Measurements from ENCODE around the gene VASH1. TPM values are rescaled to one million over a fixed set of nuclear protein-coding genes. Genes with fewer than 3 reads are reported as not detected.
A peak's percentile ranks its signal among the peaks of the same experiment; 100 is the strongest.

Gene VASH1
- total RNA-seq, 1 donor from 2014 or later = 59.9 TPM

DNA sequence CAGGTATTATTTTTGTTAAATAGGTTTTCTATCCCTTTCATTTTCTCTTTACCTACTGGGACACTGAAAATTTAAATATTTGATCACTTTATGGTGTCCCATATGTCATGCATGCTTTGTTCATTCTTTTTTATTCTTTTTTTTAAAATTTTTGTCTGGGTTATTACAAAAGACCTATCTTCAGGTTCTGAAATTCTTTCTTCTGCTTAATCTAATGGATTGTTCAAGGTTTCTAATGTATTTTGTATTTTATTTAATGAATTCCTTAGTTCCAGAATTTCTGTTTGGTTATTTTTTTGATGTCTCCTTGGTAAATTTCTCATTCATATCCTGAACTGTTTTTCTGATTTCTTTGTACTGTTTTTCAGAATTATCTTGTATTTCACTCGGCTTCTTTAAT, 20.2 kb upstream of the VASH1 start:
- DNase-seq (ENCODE audit: low spot score in 2 of 2) (no peak), FAIRE-seq (no peak)

DNA sequence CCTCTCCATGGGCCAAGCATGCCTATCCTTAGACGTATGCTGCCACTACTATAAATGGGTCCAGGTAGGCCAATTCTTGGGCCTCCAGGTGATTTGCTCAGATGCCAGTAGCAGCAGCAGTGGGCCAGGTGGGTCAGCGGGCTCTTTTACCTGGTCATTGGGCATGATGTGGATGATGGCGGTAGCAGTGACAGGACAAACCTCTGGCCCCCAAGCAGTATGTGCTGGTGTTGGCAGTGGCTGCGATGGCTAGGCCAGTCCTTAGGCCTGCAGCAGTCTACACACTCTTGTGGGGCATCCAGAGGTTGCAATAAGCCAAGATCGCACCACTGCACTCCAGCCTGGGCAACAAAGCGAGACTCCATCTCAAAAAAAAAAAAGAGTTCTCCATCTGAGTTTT, 19.1 kb upstream of the VASH1 start:
- no peak for FAIRE-seq

DNA sequence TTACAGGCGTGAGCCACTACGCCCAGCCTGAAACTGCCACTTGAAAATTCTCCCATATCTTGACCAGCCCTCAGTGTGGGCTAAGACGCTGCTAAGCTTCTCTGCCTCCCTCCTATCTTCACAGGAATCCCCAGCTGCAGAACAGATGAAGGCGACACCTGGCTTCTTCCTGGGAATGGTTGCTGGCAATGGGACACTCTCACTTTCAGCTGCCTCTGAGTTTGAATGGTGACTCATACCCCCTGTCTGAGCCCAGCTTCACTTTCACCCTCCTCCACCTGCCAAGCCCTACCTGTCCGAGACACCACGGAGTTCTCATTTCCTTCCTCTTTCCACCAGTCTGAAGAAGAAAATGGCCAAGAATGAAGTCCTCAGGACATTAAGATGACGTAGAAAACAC, 18.3 kb upstream of the VASH1 start:
- FAIRE-seq = no peak
- DNase-seq (ENCODE audit: low spot score in 2 of 2) = no peak

More for the DNA sequence above, 19.1 kb upstream of the VASH1 start:
- no peak for DNase-seq (ENCODE audit: low spot score in 2 of 2)

DNA sequence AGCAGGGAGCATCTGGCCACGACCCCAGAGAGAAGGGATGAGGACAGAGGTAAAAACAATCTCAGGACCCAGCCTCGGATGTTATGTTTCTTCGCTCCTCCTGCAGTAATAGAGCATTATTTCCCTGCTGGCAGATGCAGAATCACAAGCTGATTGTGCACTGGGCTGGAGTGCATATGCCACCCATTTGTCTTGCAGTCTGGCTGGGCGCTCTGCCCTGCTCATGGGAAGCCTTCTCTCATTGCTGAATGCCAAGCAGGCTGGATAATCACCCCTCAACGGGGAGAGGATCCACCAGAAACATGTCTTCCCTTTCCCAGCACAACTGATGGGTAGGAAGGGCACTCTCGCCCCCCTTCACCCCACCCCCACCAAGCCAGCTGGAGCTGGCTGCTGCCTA, 8.5 kb upstream of the VASH1 start:
- DNase-seq (ENCODE audit: low spot score in 2 of 2) = peak in 1 of 2 donors; percentile 62

DNA sequence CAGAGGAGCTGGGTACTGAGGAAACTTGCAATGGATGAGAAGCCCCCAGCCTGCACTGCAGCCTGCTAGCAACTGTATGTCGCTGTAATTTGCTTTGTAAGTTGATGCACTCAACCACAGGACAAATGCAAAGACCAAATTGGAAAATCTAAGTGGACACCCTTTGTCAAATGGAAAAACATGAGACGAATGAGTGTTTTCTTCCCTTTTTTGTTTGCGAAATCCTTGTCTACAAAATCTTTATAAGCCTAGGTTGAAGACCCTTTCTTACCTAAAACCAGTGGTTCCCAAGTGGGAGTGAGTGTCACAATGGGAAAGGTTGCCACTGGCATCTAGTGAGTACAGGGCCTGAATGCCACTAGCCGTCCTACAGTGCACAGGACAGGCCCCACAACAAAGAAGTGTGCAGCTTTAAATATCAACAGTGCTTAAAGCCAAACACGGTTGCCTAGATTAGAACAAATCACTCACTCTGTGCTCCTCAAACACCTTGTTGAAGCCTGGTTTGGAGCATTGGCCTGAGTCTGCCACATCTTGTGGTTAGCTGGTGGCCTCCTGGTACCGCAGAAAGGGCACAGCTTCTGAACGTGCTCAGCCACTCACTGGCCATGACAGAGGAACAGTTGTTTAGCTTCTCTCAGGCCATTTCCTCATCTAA, 7.6 kb upstream of the VASH1 start:
- DNase-seq (ENCODE audit: low spot score in 2 of 2) = no peak

More for the DNA sequence above, 8.5 kb upstream of the VASH1 start:
- no peak for FAIRE-seq

DNA sequence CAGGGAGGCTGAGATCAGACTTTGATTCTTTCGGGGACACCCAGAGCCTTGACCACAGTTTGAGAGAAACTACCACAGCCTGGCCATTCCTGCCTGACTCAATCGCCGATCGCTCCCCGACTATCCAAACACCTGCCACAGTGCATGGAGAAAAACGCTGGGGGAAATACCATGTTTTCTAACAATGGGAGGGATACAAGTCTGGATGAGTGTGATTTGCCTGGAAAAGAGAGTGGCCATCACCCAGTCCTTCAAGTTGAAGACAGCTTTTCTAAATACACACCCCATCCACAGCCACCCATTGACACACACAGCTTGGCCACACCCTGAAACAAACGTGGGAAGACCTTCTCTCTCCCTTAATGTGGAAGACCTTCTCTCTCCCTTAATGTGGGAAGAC, 6.7 kb upstream of the VASH1 start:
- DNase-seq (ENCODE audit: low spot score in 2 of 2) (no peak), FAIRE-seq (no peak)

More for the DNA sequence above, 7.6 kb upstream of the VASH1 start:
- no peak for FAIRE-seq

DNA sequence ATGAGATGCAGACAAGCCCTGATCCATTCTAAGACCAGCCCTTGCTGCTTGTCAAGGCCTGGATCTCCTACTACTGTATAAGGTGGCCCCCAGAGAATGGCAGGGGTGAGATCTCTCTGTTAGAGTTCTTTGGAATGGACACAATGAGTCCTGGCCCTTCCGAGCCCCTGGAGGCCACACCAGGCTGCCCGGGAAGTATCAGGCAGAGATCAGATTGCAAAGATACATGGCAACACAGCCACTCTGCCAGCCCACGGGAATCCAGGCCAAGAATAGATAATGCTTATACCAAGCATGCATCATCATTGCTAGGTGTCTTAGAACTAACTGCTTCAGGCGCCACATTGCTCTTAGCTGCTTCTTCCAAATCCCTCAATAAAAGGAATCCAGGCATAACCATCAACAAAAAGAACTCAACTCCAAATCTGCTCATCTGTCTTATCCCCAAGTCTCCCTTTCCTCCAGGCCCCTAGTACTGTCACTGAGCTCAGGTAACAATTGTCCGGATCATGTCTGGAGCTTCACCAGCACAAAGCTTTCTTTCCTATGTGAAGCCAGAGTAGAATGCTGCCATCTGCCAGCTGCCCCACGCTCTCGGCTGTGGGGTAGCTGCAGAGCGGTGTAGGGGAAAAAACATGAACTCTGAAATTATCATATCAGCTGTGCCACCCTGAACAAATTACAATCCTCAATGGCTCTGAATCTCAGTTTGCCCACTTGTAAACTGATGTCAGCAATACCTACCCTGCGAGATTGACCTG, 5.5 kb upstream of the VASH1 start:
- peak in 1 of 2 donors; percentile 5 for DNase-seq (ENCODE audit: low spot score in 2 of 2)
- no peak for FAIRE-seq

DNA sequence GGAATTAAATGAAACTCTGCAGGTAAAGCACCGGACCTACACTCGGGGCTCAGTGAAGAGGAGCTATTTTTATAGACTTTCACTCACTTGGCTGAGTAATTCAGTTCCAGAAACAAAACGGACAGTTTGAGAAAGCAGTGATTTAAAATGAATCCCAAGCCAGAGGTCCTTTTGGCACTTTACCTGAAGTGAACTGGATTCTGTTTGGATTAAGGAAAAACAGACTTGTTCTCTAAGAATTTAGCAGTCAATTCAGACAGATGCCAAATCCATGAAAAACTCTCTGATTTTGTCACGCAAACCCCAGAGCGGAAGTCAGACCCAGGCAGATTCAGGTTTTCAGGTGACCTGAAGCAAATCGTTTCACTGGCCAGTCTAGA, 4.9 kb upstream of the VASH1 start:
- FAIRE-seq = no peak
- peak in 1 of 2 donors; percentile 3 for DNase-seq (ENCODE audit: low spot score in 2 of 2)

DNA sequence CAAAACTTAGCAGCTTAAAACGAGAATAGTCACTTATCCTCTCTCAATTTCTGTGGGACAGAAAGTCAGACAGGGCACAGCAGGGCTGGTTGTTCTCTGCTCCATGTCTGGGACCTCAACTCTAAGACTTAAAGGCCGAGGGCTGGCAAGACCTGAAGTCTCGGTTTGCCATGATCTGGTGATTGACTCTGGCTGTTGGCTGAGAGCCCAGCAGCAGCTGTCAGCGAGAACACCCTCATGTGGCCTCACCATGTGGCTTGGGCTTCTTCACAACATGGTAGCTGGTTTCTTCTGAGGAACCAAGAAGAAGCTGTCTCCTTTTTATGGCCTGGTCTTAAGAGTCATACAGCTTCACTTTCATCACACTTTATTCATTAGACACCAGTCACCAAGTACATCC, 1.7 kb upstream of the VASH1 start:
- DNase-seq (ENCODE audit: low spot score in 2 of 2) (no peak), FAIRE-seq (no peak)

DNA sequence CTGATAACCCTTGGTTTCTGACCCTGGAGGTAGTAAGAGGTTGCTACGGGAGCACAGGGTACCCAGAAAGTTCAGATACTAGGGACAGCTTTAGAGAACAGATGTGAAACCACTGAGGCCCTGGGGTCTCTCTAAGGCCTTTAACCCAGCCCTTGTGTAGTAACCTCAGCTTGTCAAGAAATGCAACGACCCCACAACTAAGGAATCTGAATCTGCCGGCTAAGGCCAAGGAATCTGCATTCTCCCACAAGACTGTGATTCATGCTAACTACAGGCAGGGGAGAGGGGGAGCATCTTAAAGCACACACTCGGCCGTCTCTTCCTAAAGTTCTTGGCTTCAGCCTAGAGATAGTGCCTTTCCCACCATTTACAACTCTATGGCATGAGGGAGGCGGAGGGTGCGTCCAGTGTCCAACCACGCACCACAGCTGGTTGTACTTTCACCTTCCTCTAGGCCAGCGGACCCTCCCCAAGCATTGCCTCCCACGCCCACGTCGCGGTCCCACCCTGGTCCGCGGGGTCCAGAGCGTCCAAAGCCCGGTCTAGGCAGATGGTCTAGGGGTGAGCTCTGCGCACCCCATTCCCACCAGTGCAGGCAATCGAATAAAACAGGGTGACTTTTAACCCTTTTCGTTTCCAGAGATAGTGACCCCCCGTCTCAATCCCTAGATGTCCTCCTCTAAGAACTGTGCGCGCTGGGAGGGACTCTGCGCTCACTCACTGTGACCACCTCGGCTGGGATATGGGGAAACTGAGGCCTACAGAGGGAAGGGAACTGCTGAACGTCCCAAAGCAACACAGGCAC, 735 bp upstream of the VASH1 start:
- no peak for FAIRE-seq
- no peak for DNase-seq (ENCODE audit: low spot score in 2 of 2)

DNA sequence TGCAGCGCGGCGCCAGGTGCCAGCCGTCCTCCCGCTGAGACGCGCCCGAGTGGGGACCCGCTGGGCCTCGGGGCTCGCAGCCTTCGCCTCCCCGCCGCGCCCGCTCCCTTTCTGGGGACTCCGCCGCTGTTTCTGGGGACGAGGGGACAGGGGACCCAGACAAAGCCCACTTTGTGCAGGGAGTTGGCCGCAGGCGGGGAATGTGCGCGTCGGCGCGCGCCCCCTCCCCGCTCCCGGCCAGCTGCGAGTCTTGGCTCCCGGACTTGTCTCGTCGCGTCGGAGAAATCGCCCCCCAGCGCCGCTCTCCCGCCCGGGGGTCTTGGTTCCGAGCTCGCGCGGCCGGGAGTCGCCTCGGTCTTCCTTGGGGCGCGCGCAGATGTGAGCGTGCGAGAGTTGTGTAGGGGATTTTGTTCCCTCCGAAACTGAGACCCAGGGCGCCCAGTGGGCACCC, 717 bp downstream of the VASH1 start:
- FAIRE-seq (no peak), DNase-seq (ENCODE audit: low spot score in 2 of 2) (peak in 1 of 2 donors; percentile 78)

DNA sequence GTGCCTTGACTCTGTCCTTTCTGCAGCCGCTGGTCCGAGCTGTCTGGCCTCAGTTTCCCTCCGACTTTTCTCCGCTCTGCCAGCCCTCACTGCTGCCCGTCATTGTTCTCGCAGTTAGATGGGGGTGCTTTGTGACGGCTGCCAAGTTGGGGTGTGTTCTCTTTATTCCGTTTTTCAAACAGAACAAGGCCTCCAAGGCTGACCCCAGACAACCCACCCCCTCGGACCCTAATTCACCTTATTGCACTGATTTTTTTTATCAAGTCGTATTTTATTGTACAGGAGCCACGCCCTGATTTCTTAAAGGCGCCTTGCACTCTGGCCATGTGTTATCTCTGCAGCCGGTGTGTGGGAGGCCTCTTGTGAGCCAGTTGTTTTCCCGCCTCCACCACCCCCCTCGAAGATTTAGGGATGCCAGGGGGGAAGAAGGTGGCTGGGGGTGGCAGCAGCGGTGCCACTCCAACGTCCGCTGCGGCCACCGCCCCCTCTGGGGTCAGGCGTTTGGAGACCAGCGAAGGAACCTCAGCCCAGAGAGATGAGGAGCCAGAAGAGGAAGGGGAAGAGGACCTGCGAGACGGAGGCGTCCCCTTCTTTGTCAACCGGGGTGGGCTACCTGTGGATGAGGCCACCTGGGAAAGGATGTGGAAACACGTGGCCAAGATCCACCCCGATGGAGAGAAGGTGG, 1.3 kb downstream of the VASH1 start:
- DNase-seq (ENCODE audit: low spot score in 2 of 2) (no peak), FAIRE-seq (no peak)

DNA sequence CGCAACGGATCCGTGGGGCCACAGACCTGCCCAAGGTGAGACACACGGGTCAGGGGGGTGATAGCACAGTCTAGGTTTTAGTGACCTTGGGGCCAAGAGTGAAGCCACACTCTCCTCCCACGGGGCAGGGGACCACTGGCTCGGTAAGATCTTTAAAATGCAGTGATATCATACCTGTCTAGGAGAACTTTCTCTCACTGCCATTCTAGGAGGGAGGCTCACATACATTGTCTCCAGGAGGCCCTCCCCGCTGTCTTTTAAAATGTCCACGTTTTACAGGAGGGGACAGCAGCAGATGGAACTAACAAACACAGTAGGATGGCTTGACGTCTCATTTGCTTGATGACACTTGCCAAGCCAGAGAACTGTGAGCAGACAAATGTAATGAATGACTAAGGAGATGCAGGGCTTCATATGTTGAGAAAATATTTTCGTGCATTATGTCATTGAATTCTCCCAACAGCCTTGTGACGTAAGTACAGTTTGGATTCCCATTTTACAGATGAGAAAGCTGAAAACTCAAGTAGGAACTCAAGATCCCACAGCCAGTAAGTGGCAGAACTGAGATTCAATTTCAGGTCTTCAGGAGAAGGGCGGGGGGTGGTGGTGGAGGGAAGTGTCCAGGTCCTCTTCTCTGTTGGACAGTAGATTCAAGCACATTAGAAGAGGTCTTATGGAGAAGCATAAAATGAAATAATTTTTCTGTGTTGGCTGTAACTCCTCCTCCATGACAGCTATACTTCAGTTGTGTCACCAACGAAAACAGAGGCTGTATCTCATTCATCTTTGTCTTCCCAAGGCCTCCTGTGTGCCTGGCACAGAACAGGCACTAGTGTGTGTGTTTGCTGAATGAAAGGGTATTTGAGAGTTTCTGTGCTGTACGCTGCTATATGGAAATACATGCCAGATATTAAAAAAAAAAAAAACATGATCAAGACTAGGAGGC, 2.1 kb downstream of the VASH1 start:
- DNase-seq (ENCODE audit: low spot score in 2 of 2) (no peak), FAIRE-seq (no peak)

DNA sequence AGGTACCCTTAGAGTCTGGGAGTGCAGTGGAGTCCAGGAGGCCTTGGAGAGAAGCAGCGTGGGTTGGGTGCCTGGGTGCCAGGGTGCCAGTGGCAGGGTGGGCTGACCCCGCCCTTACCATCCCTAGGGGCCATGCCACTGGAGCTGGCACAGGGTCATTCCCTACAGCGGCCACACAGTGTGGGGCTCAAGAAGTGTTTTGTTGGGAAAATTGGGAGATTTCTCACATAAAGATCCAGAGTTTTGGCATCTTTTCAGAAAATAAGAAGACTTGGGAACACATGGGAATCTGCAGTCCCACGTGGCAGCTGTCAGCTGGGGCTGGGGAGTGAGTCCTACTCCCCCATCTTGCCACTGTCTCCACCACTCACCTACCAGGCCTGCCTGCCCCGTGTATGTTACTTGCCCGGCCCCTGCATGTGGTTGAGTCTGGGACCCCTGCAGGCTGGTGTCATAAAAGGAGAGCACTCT, 4.2 kb downstream of the VASH1 start:
- FAIRE-seq (no peak), DNase-seq (ENCODE audit: low spot score in 2 of 2) (no peak)

DNA sequence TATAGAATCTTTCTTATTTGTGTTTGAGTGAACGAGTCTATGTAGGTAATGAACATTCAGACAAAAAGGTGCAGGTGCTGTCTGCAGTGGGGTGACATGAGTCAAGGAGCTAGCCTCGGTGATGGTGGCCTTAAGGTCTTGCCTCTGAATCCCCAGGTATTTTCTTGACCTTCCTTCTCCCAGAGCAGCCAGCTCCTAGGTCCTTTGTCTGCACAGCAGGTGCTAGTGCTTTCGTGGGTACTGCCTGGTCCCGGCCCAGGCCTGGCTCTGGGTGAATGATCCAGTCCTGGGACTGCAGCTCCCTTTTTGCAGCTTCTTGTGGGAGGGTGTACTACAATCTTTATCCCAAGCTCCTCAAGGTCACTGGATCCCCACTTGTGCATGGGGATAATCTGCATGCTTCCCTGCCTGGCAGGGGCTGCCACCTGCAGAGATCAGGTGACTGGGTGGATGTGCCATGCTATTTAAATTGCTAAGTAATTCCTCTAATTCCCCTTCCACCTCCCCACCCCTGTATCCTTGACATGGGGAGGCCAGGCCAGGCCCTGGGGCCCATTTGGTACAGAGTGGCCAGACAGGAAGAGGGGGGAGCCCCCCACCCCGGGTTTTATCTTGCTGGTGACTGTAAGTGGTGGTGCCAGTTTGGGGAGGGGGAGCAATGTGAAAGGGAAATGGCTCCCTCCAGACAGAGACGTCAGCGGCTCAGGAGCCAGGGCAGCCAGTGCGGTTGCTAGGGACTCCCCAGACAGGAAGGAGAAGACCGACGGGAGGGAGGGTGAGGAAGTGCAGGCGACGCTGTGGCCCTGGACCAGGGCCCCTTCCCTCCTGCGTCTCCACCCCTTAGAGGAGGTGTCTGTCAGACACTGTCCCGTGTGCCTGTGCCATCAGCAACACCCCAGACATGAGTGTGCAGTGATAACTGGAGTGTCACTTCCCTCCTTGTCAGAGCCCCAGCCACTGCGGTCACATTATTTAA, 6.7 kb downstream of the VASH1 start:
- DNase-seq (ENCODE audit: low spot score in 2 of 2) (peak in 1 of 2 donors; percentile 68), FAIRE-seq (no peak)

DNA sequence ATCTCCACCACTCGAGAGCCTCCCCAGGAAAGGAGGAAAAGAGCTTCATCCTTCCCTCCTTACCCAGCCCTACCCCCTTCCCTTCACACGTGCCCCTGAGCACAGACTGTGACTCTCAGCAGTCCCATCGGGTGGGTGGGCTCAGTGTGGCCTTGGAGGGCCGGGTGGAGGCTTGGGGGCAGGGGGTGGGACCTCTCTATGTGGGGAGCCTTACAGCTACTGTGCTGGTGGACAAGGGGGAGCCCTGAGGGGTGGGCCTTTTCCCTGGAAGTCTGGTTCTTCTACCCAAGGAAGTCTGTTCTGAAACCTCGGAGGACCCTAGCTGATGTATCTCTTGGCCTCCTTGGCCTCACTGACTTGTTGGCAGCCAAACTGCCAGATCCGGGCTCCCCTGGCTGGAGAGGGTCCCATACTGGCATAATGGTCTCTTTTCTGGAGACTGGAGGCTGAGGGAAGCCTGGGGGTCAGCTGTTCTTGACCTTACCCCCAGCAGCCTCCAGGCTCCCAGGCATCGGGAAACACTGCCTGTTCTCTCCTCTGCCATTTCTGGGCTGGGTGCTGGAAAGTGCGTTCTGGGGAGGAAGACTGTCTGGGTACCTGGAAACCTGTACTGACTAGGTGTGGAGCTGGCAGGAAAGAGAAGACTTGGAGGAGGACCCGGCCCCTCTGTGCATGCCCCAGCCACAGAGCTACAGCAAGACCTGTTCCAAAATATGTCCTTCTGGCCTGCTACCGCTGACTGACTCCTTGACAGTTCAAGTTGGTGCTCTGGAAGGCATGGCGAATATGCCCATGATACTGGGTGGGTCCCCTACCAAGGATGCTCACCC, 7.6 kb downstream of the VASH1 start:
- FAIRE-seq (no peak), DNase-seq (ENCODE audit: low spot score in 2 of 2) (no peak)

DNA sequence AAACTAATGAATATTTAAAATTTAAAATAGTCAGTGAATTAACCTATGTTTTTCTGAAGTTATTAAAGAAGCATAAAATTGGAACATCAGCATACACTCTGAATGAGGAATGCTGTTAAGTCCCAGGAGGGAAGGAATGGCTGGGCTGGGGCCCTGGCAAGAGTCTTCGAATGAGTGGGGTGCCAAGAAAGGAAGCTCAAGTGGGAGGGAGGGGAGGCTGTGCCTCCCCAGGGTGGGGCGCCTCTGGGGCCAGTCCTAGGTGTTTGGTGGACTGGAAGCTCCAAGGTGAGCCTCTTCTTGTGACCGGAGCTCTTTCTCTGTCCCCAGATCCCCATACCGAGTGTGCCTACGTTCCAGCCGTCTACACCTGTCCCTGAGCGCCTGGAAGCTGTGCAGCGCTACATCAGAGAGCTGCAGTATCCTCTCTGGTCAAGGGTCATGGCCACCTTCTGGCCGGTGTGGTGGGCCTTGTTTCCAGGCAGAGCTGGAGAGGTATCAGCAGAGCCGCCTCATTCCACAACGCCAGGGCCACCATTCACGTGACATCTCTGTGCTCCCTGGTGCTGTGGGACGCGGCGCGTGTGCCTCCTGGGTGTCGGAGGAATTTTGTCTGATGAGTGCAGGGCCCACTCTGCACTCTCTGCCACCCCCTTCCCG, 8.5 kb downstream of the VASH1 start:
- DNase-seq (ENCODE audit: low spot score in 2 of 2) (no peak), FAIRE-seq (no peak)
